Measurements from ENCODE around the gene CCDC187. TPM values are rescaled to one million over a fixed set of nuclear protein-coding genes. Genes with fewer than 3 reads are reported as not detected.

The CCDC187 gene
- total RNA-seq, 1 experiment from 2014 or later = not detected

GRCh38 chr9:136211441-136212344 lies 92.2 kb downstream of the CCDC187 start:
- Mint-ChIP-seq H3K4me3 (ENCODE audit: unreplicated experiment) (no peak overlapping the region), H3K36me3 (ENCODE audit: insufficient read depth, unreplicated experiment) (peaks cover 53% of the 10 kb centered on the region), H3K27me3 (ENCODE audit: insufficient read depth, unreplicated experiment) (no peaks in the 10 kb centered on the region), H3K9me3 (ENCODE audit: unreplicated experiment) (no peaks in the 10 kb centered on the region), H3K4me1 (ENCODE audit: insufficient read depth, unreplicated experiment) (no peaks in the 10 kb centered on the region), H3K27ac (ENCODE audit: low read depth, unreplicated experiment) (no peak overlapping the region)
- CTCF ChIA-PET = interaction anchor here (0.7 kb wide), 1 partner anchor 14 kb away, joined by 3 read pairs; no protein-coding TSS in a partner anchor
- POLR2A ChIA-PET = interaction anchor here (0.7 kb wide), 1 partner anchor 8 kb away, joined by 4 read pairs; no protein-coding TSS in a partner anchor
- DNase-seq (ENCODE audit: unreplicated experiment) = no peak
- TF ChIP-seq CTCF (IDR thresholded peaks at IDR 0.05; ENCODE audit: unreplicated experiment) = no peak
- intact Hi-C loops (cut with micrococcal nuclease) = no loop called here
- BruUV-seq (replicated peaks) = no TSS peak

GRCh38 chr9:136211006-136211405 lies 92.9 kb downstream of the CCDC187 start:
- no peak for DNase-seq (ENCODE audit: unreplicated experiment)
- intact Hi-C loops (cut with micrococcal nuclease) = no loop called here
- no peak for TF ChIP-seq CTCF (IDR thresholded peaks at IDR 0.05; ENCODE audit: unreplicated experiment)
- H3K27me3 Mint-ChIP-seq (ENCODE audit: insufficient read depth, unreplicated experiment) = no peaks in the 10 kb centered on the region
- no peak overlapping the region for H3K4me3 Mint-ChIP-seq (ENCODE audit: unreplicated experiment)
- POLR2A ChIA-PET = interaction anchor here (0.7 kb wide), 1 partner anchor 9 kb away, joined by 4 read pairs; no protein-coding TSS in a partner anchor
- H3K27ac Mint-ChIP-seq (ENCODE audit: low read depth, unreplicated experiment) = no peak overlapping the region
- CTCF ChIA-PET = no interaction called here
- BruUV-seq (replicated peaks) = no TSS peak
- H3K36me3 Mint-ChIP-seq (ENCODE audit: insufficient read depth, unreplicated experiment) = peaks cover 47% of the 10 kb centered on the region
- H3K9me3 Mint-ChIP-seq (ENCODE audit: unreplicated experiment) = no peaks in the 10 kb centered on the region
- H3K4me1 Mint-ChIP-seq (ENCODE audit: insufficient read depth, unreplicated experiment) = no peaks in the 10 kb centered on the region

GRCh38 chr9:136210276-136210675 lies 93.6 kb downstream of the CCDC187 start:
- Mint-ChIP-seq H3K4me3 (ENCODE audit: unreplicated experiment) (no peak overlapping the region), H3K4me1 (ENCODE audit: insufficient read depth, unreplicated experiment) (no peaks in the 10 kb centered on the region), H3K27me3 (ENCODE audit: insufficient read depth, unreplicated experiment) (no peaks in the 10 kb centered on the region), H3K9me3 (ENCODE audit: unreplicated experiment) (no peaks in the 10 kb centered on the region), H3K27ac (ENCODE audit: low read depth, unreplicated experiment) (no peak overlapping the region), H3K36me3 (ENCODE audit: insufficient read depth, unreplicated experiment) (peaks cover 39% of the 10 kb centered on the region)
- no TSS peak for BruUV-seq (replicated peaks)
- CTCF ChIA-PET = interaction anchor here (0.6 kb wide), 1 partner anchor 330 kb away, joined by 4 read pairs; no protein-coding TSS in a partner anchor
- DNase-seq (ENCODE audit: unreplicated experiment) = no peak
- intact Hi-C loops (cut with micrococcal nuclease) = no loop called here
- TF ChIP-seq CTCF (IDR thresholded peaks at IDR 0.05; ENCODE audit: unreplicated experiment) = no peak
- POLR2A ChIA-PET = no interaction called here

GRCh38 chr9:136209786-136210185 lies 94.1 kb downstream of the CCDC187 start:
- CTCF ChIA-PET = interaction anchor here (0.6 kb wide), 1 partner anchor 329 kb away, joined by 4 read pairs; no protein-coding TSS in a partner anchor
- Mint-ChIP-seq H3K36me3 (ENCODE audit: insufficient read depth, unreplicated experiment) (peaks cover 34% of the 10 kb centered on the region), H3K27me3 (ENCODE audit: insufficient read depth, unreplicated experiment) (no peaks in the 10 kb centered on the region), H3K27ac (ENCODE audit: low read depth, unreplicated experiment) (no peak overlapping the region), H3K9me3 (ENCODE audit: unreplicated experiment) (no peaks in the 10 kb centered on the region), H3K4me1 (ENCODE audit: insufficient read depth, unreplicated experiment) (no peaks in the 10 kb centered on the region), H3K4me3 (ENCODE audit: unreplicated experiment) (no peak overlapping the region)
- POLR2A ChIA-PET = no interaction called here
- intact Hi-C loops (cut with micrococcal nuclease) = no loop called here
- no peak for TF ChIP-seq CTCF (IDR thresholded peaks at IDR 0.05; ENCODE audit: unreplicated experiment)
- no peak for DNase-seq (ENCODE audit: unreplicated experiment)
- no TSS peak for BruUV-seq (replicated peaks)

Data from MCF 10A (cell line).